GM19193 (cell line): ENCODE data around the gene ARHGAP44.

Source experiments
- POLR2A ChIP-seq: IDR thresholded peaks from 4 replicates; pipeline ENCODE4 v1.6.1; 2011; ENCODE audit not compliant: insufficient read depth, insufficient read length; ENCODE audit errors: extremely low read depth

ARHGAP44 gene

DNA sequence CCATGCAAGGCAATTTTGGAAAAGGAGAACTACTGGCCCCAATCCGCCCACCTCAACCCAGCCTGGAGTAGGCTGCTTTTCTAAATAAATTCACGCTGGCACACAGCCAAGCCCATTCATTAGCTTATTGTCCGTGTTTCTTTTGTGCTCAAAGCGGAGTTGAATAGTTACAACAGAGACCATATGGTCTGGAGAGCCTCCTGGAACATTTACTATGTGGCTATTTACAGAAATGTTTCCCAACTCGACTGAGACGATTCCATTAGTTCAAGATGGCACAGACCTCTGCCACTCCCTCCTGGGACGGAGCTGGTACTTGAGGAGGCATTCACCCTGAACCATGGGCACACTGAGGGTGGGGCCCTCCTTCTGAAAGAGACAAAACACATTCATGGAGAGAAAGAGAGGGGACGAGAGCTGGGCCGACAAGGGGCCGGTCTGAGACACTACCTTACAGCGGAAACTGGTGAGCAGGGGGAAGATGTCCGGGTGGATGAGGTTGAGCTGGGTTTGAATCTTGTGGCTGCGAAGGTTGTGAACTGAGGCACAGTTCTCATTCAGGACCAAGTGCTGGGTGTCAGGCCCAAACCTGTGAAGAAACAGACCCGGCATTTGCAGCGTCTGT is 212.8 kb downstream of the ARHGAP44 start:
- no peak for TF ChIP-seq POLR2A

DNA sequence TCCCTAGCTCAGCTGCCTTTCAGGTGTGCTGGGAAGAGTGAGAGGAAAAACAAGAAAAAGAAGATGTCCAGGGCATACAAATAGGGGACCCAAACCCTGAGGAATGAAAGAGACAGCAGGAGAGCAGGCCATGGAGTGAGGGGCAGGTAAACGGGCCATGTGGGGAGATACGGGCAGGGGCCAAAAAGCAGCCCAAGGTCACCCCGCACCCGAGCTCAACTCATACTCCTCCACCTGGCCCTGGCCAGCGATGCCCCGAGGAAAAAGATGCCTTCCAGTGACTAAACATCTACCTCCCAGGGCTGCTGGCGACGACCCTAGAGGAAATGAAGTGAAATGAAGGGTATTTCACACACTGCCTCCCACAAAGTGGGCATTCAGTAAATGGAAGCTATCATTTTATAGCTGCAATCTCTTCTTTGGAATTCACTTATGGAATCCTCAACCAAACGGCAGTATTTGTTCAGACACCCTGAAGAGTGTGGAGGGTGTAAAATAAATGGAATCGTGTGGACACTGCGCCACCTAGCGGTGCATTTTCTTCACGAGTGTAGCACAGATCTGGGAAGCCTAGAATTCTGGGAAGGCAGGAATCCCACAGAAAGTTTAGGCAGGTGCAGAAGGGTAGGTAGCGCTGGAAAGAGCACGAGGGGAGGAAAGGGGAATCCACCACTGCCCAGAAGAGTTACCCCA is 213.6 kb downstream of the ARHGAP44 start:
- TF ChIP-seq POLR2A, result no peak

DNA sequence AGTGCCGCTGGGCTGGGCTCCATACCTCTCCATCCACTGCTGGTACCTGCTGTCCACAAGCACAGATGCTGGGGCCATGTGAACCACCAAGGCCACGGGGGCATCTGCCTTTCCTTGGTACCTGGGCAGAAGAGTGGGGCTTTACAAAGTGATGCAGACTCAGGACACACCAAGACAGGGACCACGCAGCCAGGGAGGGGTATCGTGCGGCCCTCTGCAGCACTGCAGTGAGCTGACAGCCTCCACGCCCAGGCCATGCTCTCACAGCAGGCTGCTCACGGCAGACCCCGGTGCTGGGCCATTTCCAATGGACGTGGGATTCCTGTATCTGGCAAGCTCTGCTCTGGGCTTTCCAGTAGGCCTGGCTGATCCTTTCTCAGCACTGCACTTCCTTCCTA is 214.2 kb downstream of the ARHGAP44 start:
- TF ChIP-seq POLR2A, result no peak

DNA sequence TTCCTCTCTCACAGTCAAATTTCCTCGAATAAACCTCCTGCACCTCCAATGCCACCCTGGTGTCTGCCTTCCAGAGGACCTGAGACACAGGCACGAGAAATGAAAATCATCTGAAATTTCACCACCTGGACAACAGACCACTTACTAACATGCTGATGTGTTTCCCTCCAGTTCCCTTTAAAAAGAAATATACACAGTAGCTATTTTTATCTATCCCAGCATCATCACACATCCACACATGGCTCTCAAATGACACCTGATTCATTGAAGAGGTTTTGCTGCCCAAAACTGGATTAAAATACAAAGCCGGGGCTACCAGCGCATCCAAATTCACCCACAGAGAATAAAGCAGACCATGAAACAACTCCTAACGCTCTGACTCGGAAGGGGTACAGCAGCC is 214.6 kb downstream of the ARHGAP44 start:
- no peak for TF ChIP-seq POLR2A

DNA sequence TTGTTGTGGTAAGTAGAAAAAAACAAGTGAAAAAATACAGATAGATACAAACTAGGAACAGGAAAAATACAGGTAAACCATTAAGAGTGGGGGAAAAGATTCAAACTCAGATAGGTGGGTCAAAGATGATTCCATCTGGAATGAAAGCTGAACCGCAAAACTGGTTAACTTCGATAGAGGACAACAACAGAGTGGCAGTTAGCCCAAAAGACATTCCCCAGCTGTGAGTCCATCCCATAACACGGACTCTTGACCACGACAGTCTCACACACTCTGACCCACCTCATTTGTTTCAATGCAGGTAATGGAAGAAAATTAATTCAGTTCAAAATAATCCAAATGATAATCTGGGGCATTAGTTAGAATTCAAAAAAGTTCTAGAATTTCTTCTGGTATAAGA is 215.0 kb downstream of the ARHGAP44 start:
- no peak for TF ChIP-seq POLR2A

DNA sequence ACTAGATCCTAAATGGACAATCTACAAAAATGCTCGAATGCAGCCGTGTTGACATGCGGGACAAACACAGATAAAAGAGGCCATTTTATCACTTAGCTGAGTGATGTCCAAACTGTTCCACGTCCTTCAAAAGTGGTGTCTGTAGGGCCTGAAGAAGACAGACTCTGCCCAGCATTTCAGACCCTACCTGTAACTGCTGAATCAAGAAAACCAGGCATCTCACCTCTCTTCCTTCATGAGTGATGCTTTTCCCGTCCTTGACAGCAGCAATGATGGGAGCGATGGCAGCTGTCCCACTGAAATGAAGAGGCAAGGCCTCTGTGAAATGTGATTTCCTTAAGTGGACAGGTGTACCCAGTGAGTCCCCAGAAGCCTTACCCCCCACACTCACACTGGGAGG is 216.2 kb downstream of the ARHGAP44 start:
- no peak for TF ChIP-seq POLR2A

DNA sequence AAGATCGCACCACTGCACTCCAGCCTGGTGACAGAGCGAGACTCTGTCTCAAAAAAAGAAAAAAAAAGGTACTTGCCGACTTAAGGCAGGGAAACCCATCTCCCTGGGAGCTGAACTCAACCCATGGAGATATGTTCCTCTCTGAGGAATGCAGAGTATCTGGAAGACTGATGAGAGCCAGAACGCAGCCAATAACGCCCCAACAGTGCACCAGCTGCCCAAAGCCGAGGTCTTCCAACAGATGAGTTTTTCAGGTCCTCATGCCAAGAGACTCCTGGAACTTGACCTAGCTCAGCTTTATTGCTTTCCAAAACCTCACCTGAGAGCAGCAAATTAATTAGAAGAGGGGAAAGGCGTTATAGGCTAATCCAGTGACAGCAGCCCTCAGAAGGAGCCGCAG is 219.2 kb downstream of the ARHGAP44 start:
- TF ChIP-seq POLR2A, result no peak

DNA sequence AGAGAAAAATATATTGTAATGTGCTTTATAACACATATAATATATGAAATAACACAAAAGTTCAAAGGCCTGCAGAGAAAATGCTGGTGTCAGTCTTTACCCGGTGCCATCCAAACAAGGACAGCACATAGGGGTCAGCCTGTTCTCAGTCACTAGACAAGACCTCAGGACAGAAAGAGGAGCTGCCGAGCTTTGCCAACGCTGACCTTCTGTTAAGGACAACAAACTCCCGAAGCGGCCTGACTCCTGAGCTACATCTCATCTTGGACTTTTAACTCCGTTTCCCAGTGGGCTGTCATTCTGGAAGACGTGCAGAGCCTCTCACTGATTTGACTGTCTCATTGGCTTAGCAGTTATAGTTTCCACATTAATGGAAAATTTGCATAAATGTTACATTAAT is 221.7 kb downstream of the ARHGAP44 start:
- TF ChIP-seq POLR2A, result no peak

DNA sequence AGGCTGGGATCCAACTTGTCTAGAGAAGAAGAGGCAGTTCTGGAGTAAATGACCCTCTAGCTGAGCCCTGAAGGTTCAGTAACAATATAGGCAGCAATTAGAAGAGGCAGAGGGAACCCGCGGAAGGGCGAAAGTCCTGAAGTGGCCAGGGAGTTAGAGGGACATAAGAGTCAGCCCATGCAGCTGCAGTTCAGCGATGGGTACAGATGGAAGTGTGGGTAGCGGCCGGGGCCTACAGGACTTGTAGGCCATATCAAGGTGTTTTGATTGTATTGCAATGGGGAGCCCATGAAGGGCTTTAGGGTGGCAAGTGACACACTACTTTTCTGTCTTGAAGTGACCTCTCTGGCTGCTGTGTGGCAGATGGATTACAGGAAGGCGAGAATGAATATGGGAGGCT is 225.5 kb downstream of the ARHGAP44 start:
- no peak for TF ChIP-seq POLR2A

DNA sequence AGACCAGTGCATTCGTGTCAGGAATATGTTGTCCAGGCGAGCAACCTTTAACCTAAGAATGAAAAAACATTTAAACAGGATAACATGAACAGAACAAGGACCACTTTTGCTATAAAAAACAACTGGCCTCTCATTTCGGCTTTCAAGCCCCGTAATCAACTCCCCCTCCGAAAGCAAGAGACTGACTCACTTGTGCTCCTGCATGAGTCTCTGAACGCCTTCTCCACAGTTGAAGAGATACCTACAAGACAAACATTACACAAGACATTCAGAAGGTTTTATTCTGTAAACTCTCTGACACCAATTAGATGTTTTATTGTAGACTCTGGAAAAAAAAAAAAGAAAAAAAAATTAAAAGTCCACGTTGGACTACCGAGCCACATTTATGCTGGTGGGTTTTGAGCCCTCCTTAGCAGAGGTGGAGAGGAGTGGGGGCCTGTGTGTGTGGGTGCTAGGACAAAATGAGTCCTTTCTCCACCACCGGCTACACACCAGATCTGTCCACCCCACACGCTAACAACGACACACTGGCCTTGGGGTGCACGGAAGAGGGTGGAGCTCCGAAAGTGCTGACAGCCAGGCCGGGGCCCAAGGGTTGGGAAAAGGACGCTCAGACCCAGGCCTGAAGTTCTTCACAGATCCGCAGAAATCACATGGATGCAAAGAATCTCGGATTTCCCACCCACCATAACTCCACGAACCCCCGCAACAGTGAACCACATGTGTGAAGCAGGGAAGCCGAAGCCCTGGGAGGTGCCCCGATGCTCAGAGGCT is 227.8 kb downstream of the ARHGAP44 start:
- no peak for TF ChIP-seq POLR2A

DNA sequence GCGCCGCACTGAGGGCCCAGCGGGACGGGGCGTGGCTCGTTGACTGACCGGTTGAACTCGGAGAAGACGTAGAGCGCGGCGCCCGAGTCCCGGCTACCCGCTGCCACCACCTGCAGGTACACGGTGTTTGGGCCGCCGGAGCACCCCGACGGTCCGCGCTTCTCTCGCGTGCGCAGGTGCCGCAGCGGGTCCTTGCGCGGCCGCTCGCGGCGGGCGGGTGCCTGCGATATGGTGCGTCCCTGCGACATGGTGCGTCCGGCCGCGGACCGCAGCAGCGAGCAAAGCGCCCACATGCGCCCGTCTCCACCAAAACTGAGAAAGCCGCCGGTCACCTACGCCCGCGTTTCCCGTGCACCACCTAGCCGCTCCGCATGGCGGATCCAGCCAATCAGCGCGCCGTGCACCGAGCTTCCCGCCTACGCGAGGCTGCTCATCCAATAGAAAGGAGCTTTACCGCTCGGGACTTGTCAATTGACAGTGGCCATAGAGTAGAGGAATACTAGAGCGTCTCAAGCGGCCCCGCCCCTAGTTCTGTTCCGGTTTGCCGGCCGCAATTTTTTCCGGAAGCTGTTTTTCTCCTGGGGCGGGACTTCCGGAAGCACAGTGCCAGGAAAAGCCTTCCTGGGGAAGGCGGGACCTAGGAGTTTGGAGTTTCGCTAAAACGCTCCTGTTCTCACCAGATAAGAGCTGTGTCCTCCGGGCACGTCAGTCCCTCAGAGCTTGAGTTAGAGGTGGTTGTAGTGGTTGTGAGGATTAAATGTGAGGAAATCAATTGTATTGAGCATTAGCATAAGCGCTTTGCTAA is 228.6 kb downstream of the ARHGAP44 start, which contains the start of gene ELAC2:
Gene ELAC2 (minus strand): TSS at position 373 of the 805 bp plus-strand sequence. CDS start 80 bp downstream, at position 293.
- peak; percentile 94 for TF ChIP-seq POLR2A

DNA sequence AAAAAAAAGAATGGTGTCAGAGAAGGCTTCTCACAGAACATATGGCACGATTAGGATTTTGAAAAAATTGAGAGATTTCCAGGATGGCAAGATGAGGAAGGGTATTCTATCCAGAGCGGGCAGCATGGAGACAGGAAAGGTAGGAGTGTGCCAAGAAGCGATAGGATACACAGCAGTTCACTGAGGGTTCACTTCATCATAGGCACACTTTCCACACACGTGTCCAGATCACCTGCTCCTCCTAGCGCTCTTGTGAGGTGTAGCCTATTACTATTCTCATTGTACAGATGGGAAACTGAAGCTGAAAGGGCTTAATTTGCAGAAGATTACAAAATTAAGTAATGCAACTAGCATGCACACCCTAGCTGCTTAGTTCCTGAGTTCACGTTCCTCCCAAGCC is 234.7 kb downstream of the ARHGAP44 start:
- TF ChIP-seq POLR2A, result no peak

DNA sequence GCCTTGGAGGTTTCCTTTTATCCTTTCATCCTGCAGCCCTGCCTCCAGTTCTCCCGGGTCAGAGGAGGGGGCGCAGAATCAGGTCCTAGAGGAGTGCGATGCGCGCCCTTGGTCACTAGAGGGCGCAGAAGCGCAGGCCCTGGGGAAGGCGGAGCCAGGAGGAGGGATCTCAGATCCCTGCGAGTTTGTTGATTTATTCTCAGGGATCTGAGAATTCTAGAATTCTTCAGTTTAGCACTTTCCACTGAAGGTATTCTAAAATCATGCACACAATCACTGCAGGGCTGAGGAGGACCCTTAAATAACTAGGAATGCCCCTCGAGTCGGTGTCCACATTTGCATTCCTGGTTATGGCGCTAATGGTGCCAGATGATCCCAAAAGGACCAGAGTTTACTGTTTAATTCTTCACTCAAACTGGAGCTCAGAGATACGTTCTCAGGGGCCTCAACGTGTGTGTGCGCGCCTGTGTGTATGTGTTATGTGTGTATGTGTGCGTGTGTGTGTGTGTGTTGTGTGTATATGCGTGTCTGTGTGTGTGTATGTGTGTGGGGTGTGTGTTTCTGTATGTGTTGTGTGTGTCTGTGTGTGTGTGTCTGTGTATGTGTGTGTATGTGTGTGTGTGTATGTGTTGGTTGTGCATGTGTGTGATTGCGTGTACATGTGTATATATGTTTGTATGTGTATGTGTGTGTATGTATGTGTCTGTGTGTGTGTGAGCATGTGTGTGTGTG is 235.4 kb downstream of the ARHGAP44 start:
- no peak for TF ChIP-seq POLR2A

DNA sequence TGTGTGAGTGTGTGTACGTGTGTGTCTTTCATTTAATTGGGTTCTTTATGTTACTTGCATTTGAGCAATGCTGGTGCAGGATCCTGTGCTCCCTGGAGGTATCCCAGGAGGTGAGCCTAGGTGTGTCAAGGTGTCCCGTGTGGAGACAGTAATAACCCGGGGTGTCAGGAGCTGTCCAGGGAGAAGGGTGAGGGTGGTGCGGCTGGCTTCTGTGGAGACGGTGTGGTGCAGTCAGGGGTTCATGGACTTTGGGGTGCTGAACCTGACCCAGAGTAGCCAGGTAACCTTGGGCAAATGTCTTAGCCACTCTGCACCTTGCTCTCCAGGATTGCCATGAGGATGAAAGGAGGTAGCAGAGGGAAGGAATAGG is 235.9 kb downstream of the ARHGAP44 start:
- TF ChIP-seq POLR2A, result no peak
